DND-41 (cell line): ENCODE measurements around the gene ARFIP1.

Experiments used
- ATAC-seq: fragments of 200-7000 bp; cut with Tn5 transposase; 3 replicates; pipeline ENCODE4 v1.9.1; 2021; ENCODE audit warnings: low read depth; ENCODE audit not compliant: insufficient read depth
- DNase-seq: peaks from one replicate; pipeline ENCODE4 v3.0.0-alpha.2; 2020
- H2AFZ ChIP-seq: 2 replicates; pipeline ENCODE4 v1.6.0; 2012; ENCODE audit warnings: low read depth, low read length
- H3K27ac ChIP-seq: 2 replicates; pipeline ENCODE4 v1.5.1; 2012; ENCODE audit warnings: low read length, inconsistent platforms
- H3K27me3 ChIP-seq: fragments of 200-600 bp; sonication (generic); 2 replicates; pipeline ENCODE4 v1.6.0; 2012; ENCODE audit warnings: low read length, mild to moderate bottlenecking, inconsistent platforms; ENCODE audit not compliant: insufficient read depth, poor library complexity
- H3K36me3 ChIP-seq: 2 replicates; pipeline ENCODE4 v1.5.1; 2012; ENCODE audit warnings: low read length, inconsistent platforms; ENCODE audit not compliant: insufficient read depth
- H3K4me1 ChIP-seq: 2 replicates; pipeline ENCODE4 v1.5.1; 2012; ENCODE audit warnings: mild to moderate bottlenecking, low read length; ENCODE audit not compliant: insufficient read depth
- H3K4me2 ChIP-seq: 2 replicates; pipeline ENCODE4 v1.6.0; 2012; ENCODE audit warnings: mild to moderate bottlenecking, moderate library complexity, low read length, inconsistent platforms; ENCODE audit not compliant: insufficient read depth
- H3K4me3 ChIP-seq, 2 experiments: fragments of 200-600 bp in 1 of 2; shearing (Covaris generic) in 1 of 2; 2 replicates each; pipeline ENCODE4 v1.5.1; 2012 to 2016; ENCODE audit warnings: inconsistent platforms in 2 of 2, low read length in 2 of 2, mild to moderate bottlenecking in 2 of 2, low read depth in 1 of 2, moderate library complexity in 1 of 2
- H3K79me2 ChIP-seq: 2 replicates; pipeline ENCODE4 v1.6.0; 2012; ENCODE audit warnings: low read length, inconsistent platforms; ENCODE audit not compliant: insufficient read depth
- H3K9ac ChIP-seq: 2 replicates; pipeline ENCODE4 v1.6.0; 2012; ENCODE audit warnings: low read depth, mild to moderate bottlenecking, inconsistent platforms, low read length, moderate library complexity
- H3K9me3 ChIP-seq: 2 replicates; pipeline ENCODE4 v1.5.1; 2012; ENCODE audit warnings: low read length, moderate library complexity, mild to moderate bottlenecking, inconsistent platforms; ENCODE audit not compliant: insufficient read depth, severe bottlenecking
- H4K20me1 ChIP-seq: 2 replicates; pipeline ENCODE4 v1.6.0; 2012; ENCODE audit warnings: low read length; ENCODE audit not compliant: insufficient read depth
- EZH2 ChIP-seq: IDR thresholded peaks from 3 replicates; pipeline ENCODE4 v1.6.1; 2012; ENCODE audit warnings: borderline replicate concordance, low read depth, mild to moderate bottlenecking, moderate library complexity, low read length, inconsistent platforms; ENCODE audit not compliant: severe bottlenecking
- TF ChIP-seq, protein P1 (sequence below): IDR thresholded peaks from 2 replicates; pipeline ENCODE4 v1.5.1; 2012; ENCODE audit warnings: borderline replicate concordance, low read length, moderate library complexity, mild to moderate bottlenecking; ENCODE audit not compliant: poor library complexity, severe bottlenecking; ENCODE audit errors: extremely low read depth

Gene ARFIP1

DNA sequence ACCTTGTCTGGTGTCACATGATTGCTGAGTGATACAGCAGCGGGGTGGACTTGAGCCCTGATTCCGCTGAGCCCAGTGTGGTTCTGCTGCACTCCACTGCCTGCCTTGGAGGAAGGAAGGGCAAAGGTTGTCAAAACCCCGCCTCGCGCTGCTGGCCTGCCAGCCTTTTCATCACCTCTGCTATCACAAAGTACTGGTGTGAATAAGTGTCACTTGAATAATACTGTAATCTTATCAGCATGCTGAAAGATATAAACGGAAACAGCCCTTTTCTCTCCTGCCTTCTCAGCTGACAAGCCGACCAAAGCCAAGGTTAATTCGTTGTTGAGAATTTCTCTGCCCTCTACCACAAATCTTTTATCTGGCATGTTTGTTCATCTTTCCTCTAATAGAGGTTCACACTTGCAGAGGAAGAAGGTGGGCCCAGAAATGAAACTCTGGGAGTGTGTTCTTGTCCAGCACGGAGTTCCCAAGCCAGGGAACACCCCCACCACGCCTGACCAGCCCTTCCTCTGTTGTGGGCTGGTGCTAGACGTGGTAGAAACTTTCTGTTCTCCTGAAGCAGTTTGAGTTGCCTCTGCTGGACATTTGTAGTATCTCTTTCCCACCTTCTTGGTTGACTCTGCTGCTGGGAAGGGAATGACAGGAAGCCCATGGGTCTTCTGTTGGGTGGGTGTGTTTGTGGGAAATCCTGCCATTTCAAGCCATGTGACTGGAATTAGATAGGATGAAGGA, 177.8 kb downstream of the ARFIP1 start:
- no peak overlapping the region for H3K4me3 ChIP-seq
- no peak overlapping the region for H3K27ac ChIP-seq
- no peak for ATAC-seq
- H3K27me3 ChIP-seq: peaks cover 3% of the 10 kb centered on the region
- no peaks in the 10 kb centered on the region for H3K9me3 ChIP-seq
- H3K79me2 ChIP-seq: no peaks in the 10 kb centered on the region
- H3K4me2 ChIP-seq: no peak overlapping the region
- no peak overlapping the region for H3K9ac ChIP-seq
- no peak for DNase-seq
- H4K20me1 ChIP-seq: no peaks in the 10 kb centered on the region
- H3K36me3 ChIP-seq: no peaks in the 10 kb centered on the region
- H2AFZ ChIP-seq: no peak overlapping the region
- TF ChIP-seq, protein P1, sequence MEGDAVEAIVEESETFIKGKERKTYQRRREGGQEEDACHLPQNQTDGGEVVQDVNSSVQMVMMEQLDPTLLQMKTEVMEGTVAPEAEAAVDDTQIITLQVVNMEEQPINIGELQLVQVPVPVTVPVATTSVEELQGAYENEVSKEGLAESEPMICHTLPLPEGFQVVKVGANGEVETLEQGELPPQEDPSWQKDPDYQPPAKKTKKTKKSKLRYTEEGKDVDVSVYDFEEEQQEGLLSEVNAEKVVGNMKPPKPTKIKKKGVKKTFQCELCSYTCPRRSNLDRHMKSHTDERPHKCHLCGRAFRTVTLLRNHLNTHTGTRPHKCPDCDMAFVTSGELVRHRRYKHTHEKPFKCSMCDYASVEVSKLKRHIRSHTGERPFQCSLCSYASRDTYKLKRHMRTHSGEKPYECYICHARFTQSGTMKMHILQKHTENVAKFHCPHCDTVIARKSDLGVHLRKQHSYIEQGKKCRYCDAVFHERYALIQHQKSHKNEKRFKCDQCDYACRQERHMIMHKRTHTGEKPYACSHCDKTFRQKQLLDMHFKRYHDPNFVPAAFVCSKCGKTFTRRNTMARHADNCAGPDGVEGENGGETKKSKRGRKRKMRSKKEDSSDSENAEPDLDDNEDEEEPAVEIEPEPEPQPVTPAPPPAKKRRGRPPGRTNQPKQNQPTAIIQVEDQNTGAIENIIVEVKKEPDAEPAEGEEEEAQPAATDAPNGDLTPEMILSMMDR: no peak
- no peak for TF ChIP-seq EZH2
- H3K4me1 ChIP-seq: no peaks in the 10 kb centered on the region

DNA sequence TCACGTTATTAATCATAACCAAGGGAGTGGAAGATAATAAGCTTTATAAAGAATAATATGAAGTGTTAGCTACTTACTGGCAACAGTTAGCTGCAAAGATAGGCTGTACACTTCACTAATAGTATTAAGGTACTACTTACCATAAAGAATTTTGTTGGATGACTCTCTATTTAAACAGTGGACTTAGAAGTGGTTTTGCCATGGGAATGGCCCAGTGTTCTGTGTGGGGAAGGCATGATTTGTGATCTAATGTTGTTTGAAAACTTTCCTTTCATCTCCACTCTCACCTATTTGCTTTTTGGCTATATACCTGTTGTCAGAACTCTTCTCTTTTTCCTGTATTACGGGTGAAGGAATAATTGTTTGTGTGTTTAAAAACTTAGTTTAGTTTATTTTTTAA, 179.3 kb downstream of the ARFIP1 start:
- no peaks in the 10 kb centered on the region for H3K36me3 ChIP-seq
- no peaks in the 10 kb centered on the region for H3K79me2 ChIP-seq
- no peak overlapping the region for H2AFZ ChIP-seq
- no peak overlapping the region for H3K4me2 ChIP-seq
- H3K9ac ChIP-seq: no peak overlapping the region
- no peak for ATAC-seq
- H3K9me3 ChIP-seq: no peaks in the 10 kb centered on the region
- no peaks in the 10 kb centered on the region for H4K20me1 ChIP-seq
- no peak for DNase-seq
- no peaks in the 10 kb centered on the region for H3K4me1 ChIP-seq
- H3K4me3 ChIP-seq: no peak overlapping the region
- H3K27me3 ChIP-seq: peaks cover 3% of the 10 kb centered on the region
- no peak overlapping the region for H3K27ac ChIP-seq
- no peak for TF ChIP-seq EZH2
- TF ChIP-seq, protein P1: no peak

DNA sequence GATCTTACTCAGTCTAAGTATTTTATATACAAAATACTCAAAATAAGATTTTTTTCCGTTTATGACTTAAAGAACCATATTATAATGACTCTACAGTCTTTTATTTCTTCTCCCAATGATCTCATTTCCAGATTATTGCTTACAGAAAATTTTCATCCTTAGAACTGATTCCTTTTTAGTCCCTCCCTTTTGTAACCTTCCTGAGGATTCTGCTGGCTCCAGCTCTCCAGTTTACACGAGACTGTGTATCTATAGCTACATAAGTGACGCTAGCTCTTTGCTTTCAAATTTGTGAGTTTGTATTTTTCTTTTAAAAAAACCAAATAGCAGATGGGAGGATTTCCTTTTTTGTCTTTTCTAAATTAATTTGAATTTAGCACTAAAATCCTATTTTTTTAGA, 180.3 kb downstream of the ARFIP1 start:
- no peaks in the 10 kb centered on the region for H3K79me2 ChIP-seq
- H4K20me1 ChIP-seq: no peaks in the 10 kb centered on the region
- H3K4me3 ChIP-seq: no peak overlapping the region
- no peak overlapping the region for H3K9ac ChIP-seq
- no peak overlapping the region for H3K27ac ChIP-seq
- peaks cover 3% of the 10 kb centered on the region for H3K27me3 ChIP-seq
- no peaks in the 10 kb centered on the region for H3K36me3 ChIP-seq
- H3K4me2 ChIP-seq: no peak overlapping the region
- DNase-seq: no peak
- no peak overlapping the region for H2AFZ ChIP-seq
- TF ChIP-seq, protein P1: no peak
- no peak for TF ChIP-seq EZH2
- H3K9me3 ChIP-seq: no peaks in the 10 kb centered on the region
- no peak for ATAC-seq
- no peaks in the 10 kb centered on the region for H3K4me1 ChIP-seq
